Suprapubic skin (tissue), 3 donors: ENCODE data around the gene DIAPH3.

Source experiments
- CTCF ChIP-seq, 2 donors: fragments of 200-600 bp in 1 of 2; fragments of 450-650 bp in 1 of 2; sonication (generic) in 1 of 2; IDR thresholded peaks; one replicate each; pipeline ENCODE4 v1.5.1; 2016 to 2019; ENCODE audit warnings: antibody characterized with exemption in 2 of 2, mild to moderate bottlenecking in 1 of 2, moderate library complexity in 1 of 2
- EP300 ChIP-seq: sonication (generic); formaldehyde crosslinking; IDR thresholded peaks from one replicate; pipeline ENCODE4 v1.6.1; 2017; ENCODE audit warnings: antibody characterized with exemption
- POLR2A ChIP-seq, 2 donors: fragments of 450-650 bp; IDR thresholded peaks; one replicate each; pipeline ENCODE4 v1.6.1; 2017; ENCODE audit warnings: antibody characterized with exemption in 2 of 2, mild to moderate bottlenecking in 2 of 2, moderate library complexity in 2 of 2

- TF ChIP-seq CTCF (IDR thresholded peaks at IDR 0.05) (no peak), EP300 (no peak), POLR2A (IDR thresholded peaks at IDR 0.05) (no peak)
These were observed 504.9 kb downstream of the DIAPH3 start for GRCh38 chr13:59658738-59659330.
